ENCODE results near the gene TF.

Gene TF

GRCh38 chr3:133760916-133761315, 14.7 kb downstream of the TF start:
- no peak for DNase-seq (ENCODE audit: low read depth, low spot score)
- no peak for TF ChIP-seq CTCF (IDR thresholded peaks at IDR 0.05; ENCODE audit: insufficient read depth, low read length, missing control alignments)
- CTCF ChIA-PET: no interaction called here
- H3K4me3 ChIP-seq (ENCODE audit: low read depth, low read length): no peak overlapping the region
- POLR2A ChIA-PET: no interaction called here

GRCh38 chr3:133761605-133762484, 15.7 kb downstream of the TF start:
- H3K4me3 ChIP-seq (ENCODE audit: low read depth, low read length): no peak overlapping the region
- ChIA-PET CTCF (interaction anchor here (0.6 kb wide), 1 partner anchor 14 kb away, joined by 3 read pairs; no protein-coding TSS in a partner anchor), POLR2A (no interaction called here)

DNA sequence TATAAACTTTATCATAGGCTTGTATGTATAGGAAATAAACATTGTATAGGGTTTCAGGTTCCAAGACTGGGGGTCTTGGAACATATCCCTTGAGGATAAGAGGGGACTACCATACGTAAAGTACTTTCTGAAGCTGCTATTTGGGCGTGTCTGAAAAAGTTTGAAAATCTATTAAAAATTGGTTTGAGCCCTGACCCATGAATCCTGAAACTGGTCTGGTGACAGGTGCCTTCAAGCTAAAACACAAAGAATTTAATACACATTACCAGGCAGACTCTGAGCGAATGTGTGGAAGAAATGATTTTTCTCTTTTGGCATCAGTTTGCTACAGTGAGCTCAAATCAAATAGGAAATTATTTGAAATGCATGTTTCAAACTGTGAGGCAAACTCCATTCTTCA, 16.3 kb downstream of the TF start:
- no peak overlapping the region for H3K4me3 ChIP-seq (ENCODE audit: low read depth, low read length)
- TF ChIP-seq CTCF (IDR thresholded peaks at IDR 0.05; ENCODE audit: insufficient read depth, low read length, missing control alignments): no peak
- POLR2A ChIA-PET: no interaction called here
- no peak for DNase-seq (ENCODE audit: low read depth, low spot score)
- CTCF ChIA-PET: no interaction called here

More at GRCh38 chr3:133761605-133762484, 15.7 kb downstream of the TF start:
- DNase-seq (ENCODE audit: low read depth, low spot score): no peak
- TF ChIP-seq CTCF (IDR thresholded peaks at IDR 0.05; ENCODE audit: insufficient read depth, low read length, missing control alignments): no peak

GRCh38 chr3:133763797-133764683, 17.8 kb downstream of the TF start:
- POLR2A ChIA-PET: no interaction called here

GRCh38 chr3:133765256-133765655, 19.1 kb downstream of the TF start:
- ChIA-PET CTCF (no interaction called here), POLR2A (no interaction called here)
- TF ChIP-seq CTCF (IDR thresholded peaks at IDR 0.05; ENCODE audit: insufficient read depth, low read length, missing control alignments): no peak
- no peak overlapping the region for H3K4me3 ChIP-seq (ENCODE audit: low read depth, low read length)
- DNase-seq (ENCODE audit: low read depth, low spot score): no peak

More at GRCh38 chr3:133763797-133764683, 17.8 kb downstream of the TF start:
- no peak overlapping the region for H3K4me3 ChIP-seq (ENCODE audit: low read depth, low read length)
- no peak for TF ChIP-seq CTCF (IDR thresholded peaks at IDR 0.05; ENCODE audit: insufficient read depth, low read length, missing control alignments)
- CTCF ChIA-PET: no interaction called here
- no peak for DNase-seq (ENCODE audit: low read depth, low spot score)

GRCh38 chr3:133767607-133768006, 21.4 kb downstream of the TF start:
- POLR2A ChIA-PET: no interaction called here
- no peak for TF ChIP-seq CTCF (IDR thresholded peaks at IDR 0.05; ENCODE audit: insufficient read depth, low read length, missing control alignments)
- DNase-seq (ENCODE audit: low read depth, low spot score): no peak
- no peak overlapping the region for H3K4me3 ChIP-seq (ENCODE audit: low read depth, low read length)
- CTCF ChIA-PET: no interaction called here

Measured in AG04449 (cell line).